ENCODE data around the gene FILIP1L. TPM values are rescaled to one million over a fixed set of nuclear protein-coding genes. Genes with fewer than 3 reads are reported as not detected.

Gene FILIP1L
- polyA plus RNA-seq, 1 of the 3 experiments (the other 2 are of a cell fraction) = 26.8 TPM

- WGBS (ENCODE audit: low lambda C conversion rate) = 96% methylated on average over 4 of the region's 4 CpGs
- CTCF ChIA-PET = interaction anchor here (1.0 to 8.8 kb wide), 3 partner anchors 14 to 410 kb away, joined by 3 to 132 read pairs (median 9); no protein-coding TSS in a partner anchor
- TF ChIP-seq USF1 (IDR thresholded peaks at IDR 0.05; ENCODE audit: borderline replicate concordance, low read depth) = no peak
- TF ChIP-seq RCOR1 (IDR thresholded peaks at IDR 0.05; ENCODE audit: low read length) = no peak
- TF ChIP-seq IRF3 (IDR thresholded peaks at IDR 0.05; ENCODE audit: low read depth, low read length) = no peak
- TF ChIP-seq MAX (IDR thresholded peaks at IDR 0.05; ENCODE audit: low read depth) = no peak
- no peak for TF ChIP-seq RXRA (IDR thresholded peaks at IDR 0.05; ENCODE audit: borderline replicate concordance, low read depth)
- TF ChIP-seq RAD21 (IDR thresholded peaks at IDR 0.05; ENCODE audit: low read length) = no peak
- no peak overlapping the region for H3K4me3 ChIP-seq (ENCODE audit: low read depth in 2 of 2, low read length in 1 of 2)
- no peaks in the 10 kb centered on the region for H3K27me3 ChIP-seq (ENCODE audit: insufficient read depth)
- no peak overlapping the region for H3K4me2 ChIP-seq
- H3K79me2 ChIP-seq (ENCODE audit: insufficient read depth) = peaks cover 42% of the 10 kb centered on the region; the same call in 1 of the 2 replicates
- H4K20me1 ChIP-seq (ENCODE audit: insufficient read depth) = no peaks in the 10 kb centered on the region
- H3K27ac ChIP-seq (ENCODE audit: low read depth in 2 of 2, low read length in 1 of 2) = no peak overlapping the region
- no peaks in the 10 kb centered on the region for H3K9me3 ChIP-seq
- POLR2A ChIA-PET = no interaction called here
- H3K9ac ChIP-seq = no peak overlapping the region
- H2AFZ ChIP-seq (ENCODE audit: low read depth) = no peak overlapping the region
- peaks cover 4 to 7% of the 10 kb centered on the region in 2 experiments; a peak in 2 of 4 replicates for H3K4me1 ChIP-seq (ENCODE audit: control insufficient read depth in 1 of 2, insufficient read depth in 2 of 2, low read depth in 1 of 2, low read length in 1 of 2)
- no peaks in the 10 kb centered on the region for H3K9me2 ChIP-seq
- peaks cover 9% of the 10 kb centered on the region for H3F3A ChIP-seq (replicated peaks; ENCODE audit: insufficient read depth)
- DNase-seq = no peak
- peaks cover 12 to 27% of the 10 kb centered on the region in 2 experiments for H3K36me3 ChIP-seq (replicated peaks in 1 of 2; ENCODE audit: control insufficient read depth in 1 of 2, insufficient read depth in 2 of 2, low read length in 1 of 2)
Observed at GRCh38 chr3:99845331-99845730, 269.0 kb downstream of the FILIP1L start.

- DNase-seq = no peak
- CTCF ChIA-PET = interaction anchor here (0.6 to 8.8 kb wide), 39 partner anchors 9 to 907 kb away, joined by 3 to 132 read pairs (median 5); partner anchors contain the start of genes LNP1 and TBC1D23
- Histone ChIP-seq H3K27me3 (ENCODE audit: insufficient read depth) (no peaks in the 10 kb centered on the region), H3K4me3 (ENCODE audit: low read depth in 2 of 2, low read length in 1 of 2) (no peak overlapping the region; a peak in 1 of 4 replicates), H3K36me3 (replicated peaks in 1 of 2; ENCODE audit: control insufficient read depth in 1 of 2, insufficient read depth in 2 of 2, low read length in 1 of 2) (peaks cover 3 to 20% of the 10 kb centered on the region in 2 experiments), H2AFZ (ENCODE audit: low read depth) (no peak overlapping the region), H4K20me1 (ENCODE audit: insufficient read depth) (no peaks in the 10 kb centered on the region), H3K4me2 (no peak overlapping the region), H3K79me2 (ENCODE audit: insufficient read depth) (peaks cover 28% of the 10 kb centered on the region; the same call in 1 of the 2 replicates), H3K9ac (no peak overlapping the region), H3K9me2 (no peaks in the 10 kb centered on the region), H3F3A (replicated peaks; ENCODE audit: insufficient read depth) (peaks cover 5% of the 10 kb centered on the region), H3K4me1 (ENCODE audit: control insufficient read depth in 1 of 2, insufficient read depth in 2 of 2, low read depth in 1 of 2, low read length in 1 of 2) (peaks cover 4 to 7% of the 10 kb centered on the region in 2 experiments; a peak in 2 of 4 replicates), H3K9me3 (no peaks in the 10 kb centered on the region), H3K27ac (ENCODE audit: low read depth in 2 of 2, low read length in 1 of 2) (peak overlapping the region in 1 of 2 experiments; percentile 32; a peak in 1 of 4 replicates)
- 93% methylated on average over 9 of the region's 10 CpGs for WGBS (ENCODE audit: low lambda C conversion rate)
- POLR2A ChIA-PET = no interaction called here
- no peak for TF ChIP-seq EZH2phosphoT487 (IDR thresholded peaks at IDR 0.05; ENCODE audit: borderline replicate concordance, low read depth)
- no peak for TF ChIP-seq TCF12 (IDR thresholded peaks at IDR 0.05)
- TF ChIP-seq SIN3A (IDR thresholded peaks at IDR 0.05; ENCODE audit: borderline replicate concordance, low read depth, low read length) = no peak
- no peak for TF ChIP-seq FOSL2 (IDR thresholded peaks at IDR 0.05; ENCODE audit: borderline replicate concordance, low read depth)
- no peak for TF ChIP-seq RAD21 (IDR thresholded peaks at IDR 0.05; ENCODE audit: low read length)
- TF ChIP-seq TEAD4 (IDR thresholded peaks at IDR 0.05; ENCODE audit: borderline replicate concordance, insufficient read depth) = no peak
- TF ChIP-seq NFIC (IDR thresholded peaks at IDR 0.05; ENCODE audit: borderline replicate concordance) = no peak
- TF ChIP-seq USF2 (IDR thresholded peaks at IDR 0.05; ENCODE audit: borderline replicate concordance, low read depth, low read length) = no peak
- TF ChIP-seq GABPA (IDR thresholded peaks at IDR 0.05; ENCODE audit: low read depth) = no peak
- TF ChIP-seq PBX3 (IDR thresholded peaks at IDR 0.05) = no peak
- no peak for TF ChIP-seq RXRA (IDR thresholded peaks at IDR 0.05; ENCODE audit: borderline replicate concordance, low read depth)
- TF ChIP-seq REST (IDR thresholded peaks at IDR 0.05; ENCODE audit: low read depth, low read length) = no peak
- no peak for TF ChIP-seq CHD2 (IDR thresholded peaks at IDR 0.05; ENCODE audit: low read length, partially characterized antibody)
- TF ChIP-seq MAX (IDR thresholded peaks at IDR 0.05; ENCODE audit: low read depth) = no peak
Observed at GRCh38 chr3:99843590-99844258, 270.6 kb downstream of the FILIP1L start.

Data from SK-N-SH (cell line).